Mucosa of descending colon (tissue), 3 donors: ENCODE data around the gene MRPS14. TPM values are rescaled to one million over a fixed set of nuclear protein-coding genes. Genes with fewer than 3 reads are reported as not detected.

Source experiments
- ATAC-seq: fragments of 200-7000 bp; cut with Tn5 transposase; one replicate; pipeline ENCODE4 v1.9.1; 2020; ENCODE audit warnings: mild to moderate bottlenecking, moderate library complexity
- DNase-seq, 3 donors: peaks; one replicate each; pipeline ENCODE4 v3.0.0-alpha.2; 2020
- H3K36me3 ChIP-seq: fragments of 200-600 bp; one replicate; pipeline ENCODE4 v1.8.0; 2021; ENCODE audit warnings: low read depth, mild to moderate bottlenecking
- H3K4me1 ChIP-seq: fragments of 200-600 bp; one replicate; pipeline ENCODE4 v1.8.0; 2021; ENCODE audit warnings: low read depth, mild to moderate bottlenecking
- H3K4me3 ChIP-seq: fragments of 200-600 bp; one replicate; pipeline ENCODE4 v1.8.0; 2021; ENCODE audit warnings: mild to moderate bottlenecking
- H3K9me3 ChIP-seq: fragments of 200-600 bp; one replicate; pipeline ENCODE4 v1.8.0; 2021; ENCODE audit warnings: mild to moderate bottlenecking
- CTCF ChIP-seq: fragments of 200-600 bp; IDR thresholded peaks from one replicate; pipeline ENCODE4 v1.8.0; 2022; ENCODE audit warnings: antibody characterized with exemption, mild to moderate bottlenecking
- intact Hi-C, 2 donors: fragments of 100-400 bp; cut with DNase I in 1 of 2; cut with micrococcal nuclease in 1 of 2; formaldehyde crosslinking; loops; one replicate each; pipeline versions ENCODE4 v1.11.0 to v1.11.1; 2022; cut with DNase I, micrococcal nuclease
- total RNA-seq, 3 donors: library from RNA; stranded (reverse); fragmentation: NEBNext Ultra II Directional in 2 of 3; extraction: Animal tissue kit (Norgen Biotek cat#: 25700) in 2 of 3; gene quantifications; one replicate each; pipeline versions ENCODE4 v1.2.1 to v1.2.4, GENCODE V29; 2021 to 2023
- donor health status: DM: no; HTN: no; CAD: no; lungs with moderate emphysema.
- donor health status: DM: no; HTN: no; CAD: no.
- donor health status: DM: no; HTN: yes; CAD: no.

MRPS14 gene
- total RNA-seq, 3 donors from 2014 or later = 24.0 to 29.5 (median 26.2) TPM

- no peaks in the 10 kb centered on the region for H3K9me3 ChIP-seq
- H3K36me3 ChIP-seq = no peaks in the 10 kb centered on the region
- no peak within 1 kb of the TSS for H3K4me3 ChIP-seq
- DNase-seq (no peak), ATAC-seq (no peak)
- intact Hi-C loops = no loop called here
- no peaks in the 10 kb centered on the region for H3K4me1 ChIP-seq
- TF ChIP-seq CTCF = no peak
These were observed 44.3 kb upstream of the MRPS14 start, which contains the start of gene TNN for GRCh38 chr1:175067362-175068106. Gene TNN (plus strand): TSS chr1:175067833. CDS start chr1:175077419, 9,586 bp downstream.

- DNase-seq = no peak
- Histone ChIP-seq H3K4me3 (no peak overlapping the region), H3K36me3 (no peaks in the 10 kb centered on the region), H3K4me1 (no peaks in the 10 kb centered on the region), H3K9me3 (no peaks in the 10 kb centered on the region)
- intact Hi-C loops = no loop called here
- no peak for TF ChIP-seq CTCF
- no peak for ATAC-seq
These were observed 39.6 kb upstream of the MRPS14 start for GRCh38 chr1:175062858-175063257.

GRCh38 chr1:175062339-175062738, 39.1 kb upstream of the MRPS14 start:
- no peak overlapping the region for H3K4me3 ChIP-seq
- H3K4me1 ChIP-seq = no peaks in the 10 kb centered on the region
- intact Hi-C loops = no loop called here
- ATAC-seq = no peak
- TF ChIP-seq CTCF = no peak
- no peaks in the 10 kb centered on the region for H3K36me3 ChIP-seq
- no peaks in the 10 kb centered on the region for H3K9me3 ChIP-seq
- DNase-seq = no peak

DNA sequence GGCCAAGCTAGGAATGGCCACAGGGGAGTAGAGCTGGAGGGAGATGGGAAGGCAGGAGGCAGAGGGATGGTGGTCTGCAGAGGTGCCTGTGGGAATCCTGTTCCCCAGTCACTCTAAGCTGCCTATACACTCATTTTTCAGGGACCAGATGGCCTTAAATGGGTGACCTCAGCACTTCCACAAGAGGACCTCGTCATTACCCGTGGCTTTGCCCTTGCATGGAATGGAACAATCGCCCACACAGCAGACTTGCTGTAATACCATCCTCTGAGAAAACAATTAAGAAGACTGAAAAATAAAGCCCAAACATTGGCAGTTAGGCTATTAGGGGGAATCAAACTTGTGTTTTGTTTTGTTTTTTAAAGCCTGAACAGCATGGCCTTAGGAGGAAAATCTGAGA, 31.5 kb upstream of the MRPS14 start:
- no peak for TF ChIP-seq CTCF
- no peak for ATAC-seq
- DNase-seq = no peak

DNA sequence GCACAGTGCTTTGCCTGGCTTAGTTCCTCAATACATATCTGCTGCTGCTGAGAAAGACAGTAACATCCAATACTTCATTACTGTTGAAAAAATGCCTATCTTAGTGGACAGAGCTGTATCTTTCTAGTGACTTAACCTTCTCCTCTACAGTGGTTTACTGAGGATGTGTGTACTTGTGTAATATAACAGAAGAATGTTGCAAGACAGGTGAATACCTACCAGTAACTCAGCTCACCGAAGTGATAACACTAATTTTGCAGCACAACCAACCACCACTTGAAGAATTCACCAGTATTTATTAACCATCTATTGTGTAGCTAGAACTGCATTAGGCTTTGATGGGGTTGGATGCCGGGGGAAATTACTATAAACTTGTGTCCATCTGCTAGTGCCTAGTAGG, 27.8 kb upstream of the MRPS14 start:
- H3K4me1 ChIP-seq = no peaks in the 10 kb centered on the region
- no peaks in the 10 kb centered on the region for H3K9me3 ChIP-seq
- no peak for TF ChIP-seq CTCF
- no peak for ATAC-seq
- intact Hi-C loops = no loop called here
- H3K4me3 ChIP-seq = no peak overlapping the region
- no peaks in the 10 kb centered on the region for H3K36me3 ChIP-seq
- DNase-seq = no peak

More for the DNA sequence above, 31.5 kb upstream of the MRPS14 start:
- no peaks in the 10 kb centered on the region for H3K4me1 ChIP-seq
- no peak overlapping the region for H3K4me3 ChIP-seq
- intact Hi-C loops = no loop called here
- H3K36me3 ChIP-seq = no peaks in the 10 kb centered on the region
- no peaks in the 10 kb centered on the region for H3K9me3 ChIP-seq
